Mucosa of rectum (tissue), 2 donors: Measurements from ENCODE around the gene HS3ST3A1.

Experiments used
- H3K27ac ChIP-seq, 2 donors: one replicate each; pipeline ENCODE4 v1.7.0; 2013; ENCODE audit warnings: inconsistent platforms in 2 of 2, low read depth in 2 of 2, low read length in 2 of 2
- H3K27me3 ChIP-seq, 2 donors: one replicate each; pipeline ENCODE4 v1.7.0; 2013; ENCODE audit warnings: low read length in 2 of 2; ENCODE audit not compliant: control insufficient read depth in 2 of 2, insufficient read depth in 2 of 2
- H3K36me3 ChIP-seq, 2 donors: one replicate each; pipeline ENCODE4 v1.7.0; 2013; ENCODE audit warnings: low read length in 2 of 2; ENCODE audit not compliant: control insufficient read depth in 2 of 2, insufficient read depth in 2 of 2
- H3K4me1 ChIP-seq, 2 donors: one replicate each; pipeline ENCODE4 v1.7.0; 2013; ENCODE audit warnings: low read length in 2 of 2, mild to moderate bottlenecking in 1 of 2; ENCODE audit not compliant: control insufficient read depth in 2 of 2, insufficient read depth in 2 of 2
- H3K4me3 ChIP-seq, 2 donors: one replicate each; pipeline ENCODE4 v1.7.0; 2013; ENCODE audit warnings: low read length in 2 of 2
- H3K9ac ChIP-seq, 2 donors: one replicate each; pipeline ENCODE4 v1.7.0; 2013; ENCODE audit warnings: low read length in 2 of 2, low read depth in 1 of 2, mild to moderate bottlenecking in 1 of 2
- H3K9me3 ChIP-seq, 2 donors: one replicate each; pipeline ENCODE4 v1.7.0; 2013; ENCODE audit warnings: low read length in 2 of 2; ENCODE audit not compliant: control insufficient read depth in 2 of 2
- donor health status: healthy.
- donor health status: Normal muscosa, but diverticular disease.

HS3ST3A1 gene

GRCh38 chr17:13592427-13592826, 9.3 kb downstream of the HS3ST3A1 start:
- Histone ChIP-seq H3K27ac (no peak overlapping the region), H3K9me3 (no peaks in the 10 kb centered on the region)

DNA sequence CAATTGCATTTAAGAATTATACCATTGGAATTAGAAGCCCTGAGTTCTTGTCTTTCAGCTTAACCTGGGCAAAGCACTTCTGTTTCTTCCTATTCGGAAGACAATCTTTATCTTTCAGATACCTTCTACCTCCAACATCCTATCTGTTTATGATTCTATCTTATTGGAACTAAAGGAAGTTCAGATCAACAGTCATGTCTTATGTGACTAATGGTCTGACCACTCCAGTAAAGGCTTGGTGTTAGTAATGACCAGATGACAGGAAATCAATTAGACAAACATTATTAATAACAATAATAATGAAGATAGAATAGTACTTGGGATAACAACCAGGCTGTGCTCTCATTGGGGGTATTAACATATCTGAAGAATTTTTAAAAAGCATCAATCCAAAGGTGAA, 11.3 kb downstream of the HS3ST3A1 start:
- no peak overlapping the region for H3K9ac ChIP-seq
- H3K27me3 ChIP-seq, result no peaks in the 10 kb centered on the region
- no peaks in the 10 kb centered on the region for H3K9me3 ChIP-seq
- no peak overlapping the region for H3K27ac ChIP-seq
- no peak overlapping the region for H3K4me3 ChIP-seq
- H3K4me1 ChIP-seq, result no peaks in the 10 kb centered on the region
- no peaks in the 10 kb centered on the region for H3K36me3 ChIP-seq

More at GRCh38 chr17:13592427-13592826, 9.3 kb downstream of the HS3ST3A1 start:
- Histone ChIP-seq H3K27me3 (peaks cover 2 to 6% of the 10 kb centered on the region in 2 donors), H3K4me1 (no peaks in the 10 kb centered on the region), H3K36me3 (no peaks in the 10 kb centered on the region), H3K4me3 (no peak overlapping the region), H3K9ac (no peak overlapping the region)

DNA sequence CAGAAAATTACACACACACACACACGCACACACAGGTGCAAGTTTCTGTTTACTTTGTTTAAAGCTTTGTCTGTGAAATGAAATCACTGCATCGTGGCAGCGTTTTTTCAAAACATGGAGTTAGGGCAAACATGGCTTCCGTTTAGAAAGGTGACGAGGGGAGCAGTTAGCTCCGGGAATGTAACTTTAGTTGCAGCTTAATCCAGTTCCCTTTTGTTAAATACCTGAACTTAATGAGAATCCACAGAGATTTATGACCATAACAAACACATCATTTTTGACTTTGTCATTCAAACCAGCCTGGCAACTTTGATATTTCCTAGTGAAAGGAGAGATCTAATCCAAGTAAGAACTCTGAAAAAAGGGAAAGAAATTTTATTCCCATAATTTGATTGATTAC, 12.1 kb downstream of the HS3ST3A1 start:
- Histone ChIP-seq H3K9ac (no peak overlapping the region), H3K27ac (no peak overlapping the region)

DNA sequence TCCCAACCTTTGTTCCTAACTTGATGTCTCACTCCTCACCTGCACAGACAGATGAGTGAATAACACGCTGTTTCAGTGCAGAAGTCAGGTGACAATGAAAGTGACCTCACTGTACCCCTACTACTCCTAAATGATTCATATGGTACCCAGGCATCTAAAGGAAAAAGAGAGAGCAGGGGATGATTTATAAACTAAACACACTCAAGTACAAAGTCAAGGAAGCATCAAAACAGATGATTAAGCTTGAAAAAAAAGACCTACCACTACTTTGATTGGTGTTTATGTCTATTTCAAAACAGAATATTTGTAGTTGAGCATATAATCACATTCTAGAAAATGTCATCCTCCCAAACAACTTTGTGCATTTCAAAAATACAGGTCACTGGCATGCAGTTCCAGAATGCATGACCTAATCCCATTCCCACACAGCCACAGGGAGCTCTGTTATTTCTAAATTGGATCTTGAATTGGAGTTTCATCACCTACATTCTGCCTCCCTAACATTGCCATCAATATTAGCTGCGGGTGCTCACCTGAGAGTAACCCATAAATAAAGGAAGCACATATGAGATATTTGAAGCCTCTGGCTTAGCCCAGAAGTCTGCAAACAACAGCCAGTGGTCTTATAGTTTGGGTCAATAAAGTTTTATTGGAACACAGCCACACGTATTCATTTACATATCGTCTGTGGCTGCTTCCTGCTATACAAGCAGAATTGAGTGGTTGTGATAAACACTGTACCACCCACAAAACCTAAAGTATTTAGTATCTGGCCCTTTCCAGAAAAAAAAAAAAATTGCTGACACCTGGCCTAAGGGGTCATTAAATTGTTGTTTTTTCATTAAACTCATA, 14.0 kb downstream of the HS3ST3A1 start:
- no peak overlapping the region for H3K27ac ChIP-seq
- no peaks in the 10 kb centered on the region for H3K9me3 ChIP-seq
- no peak overlapping the region for H3K4me3 ChIP-seq
- no peaks in the 10 kb centered on the region for H3K4me1 ChIP-seq
- H3K9ac ChIP-seq, result no peak overlapping the region
- H3K27me3 ChIP-seq, result no peaks in the 10 kb centered on the region
- H3K36me3 ChIP-seq, result no peaks in the 10 kb centered on the region

More for the DNA sequence above, 12.1 kb downstream of the HS3ST3A1 start:
- no peaks in the 10 kb centered on the region for H3K4me1 ChIP-seq
- H3K36me3 ChIP-seq, result no peaks in the 10 kb centered on the region
- no peaks in the 10 kb centered on the region for H3K9me3 ChIP-seq
- H3K27me3 ChIP-seq, result no peaks in the 10 kb centered on the region
- no peak overlapping the region for H3K4me3 ChIP-seq

GRCh38 chr17:13584701-13585080, 17.0 kb downstream of the HS3ST3A1 start:
- H3K4me1 ChIP-seq, result no peaks in the 10 kb centered on the region
- H3K36me3 ChIP-seq, result no peaks in the 10 kb centered on the region
- no peak overlapping the region for H3K27ac ChIP-seq
- H3K9ac ChIP-seq, result no peak overlapping the region
- H3K4me3 ChIP-seq, result no peak overlapping the region
- H3K9me3 ChIP-seq, result no peaks in the 10 kb centered on the region
- H3K27me3 ChIP-seq, result no peaks in the 10 kb centered on the region

GRCh38 chr17:13583996-13584700, 17.6 kb downstream of the HS3ST3A1 start:
- Histone ChIP-seq H3K4me3 (no peak overlapping the region), H3K27me3 (no peaks in the 10 kb centered on the region), H3K9me3 (no peaks in the 10 kb centered on the region), H3K36me3 (no peaks in the 10 kb centered on the region), H3K9ac (no peak overlapping the region), H3K4me1 (no peaks in the 10 kb centered on the region), H3K27ac (no peak overlapping the region)

DNA sequence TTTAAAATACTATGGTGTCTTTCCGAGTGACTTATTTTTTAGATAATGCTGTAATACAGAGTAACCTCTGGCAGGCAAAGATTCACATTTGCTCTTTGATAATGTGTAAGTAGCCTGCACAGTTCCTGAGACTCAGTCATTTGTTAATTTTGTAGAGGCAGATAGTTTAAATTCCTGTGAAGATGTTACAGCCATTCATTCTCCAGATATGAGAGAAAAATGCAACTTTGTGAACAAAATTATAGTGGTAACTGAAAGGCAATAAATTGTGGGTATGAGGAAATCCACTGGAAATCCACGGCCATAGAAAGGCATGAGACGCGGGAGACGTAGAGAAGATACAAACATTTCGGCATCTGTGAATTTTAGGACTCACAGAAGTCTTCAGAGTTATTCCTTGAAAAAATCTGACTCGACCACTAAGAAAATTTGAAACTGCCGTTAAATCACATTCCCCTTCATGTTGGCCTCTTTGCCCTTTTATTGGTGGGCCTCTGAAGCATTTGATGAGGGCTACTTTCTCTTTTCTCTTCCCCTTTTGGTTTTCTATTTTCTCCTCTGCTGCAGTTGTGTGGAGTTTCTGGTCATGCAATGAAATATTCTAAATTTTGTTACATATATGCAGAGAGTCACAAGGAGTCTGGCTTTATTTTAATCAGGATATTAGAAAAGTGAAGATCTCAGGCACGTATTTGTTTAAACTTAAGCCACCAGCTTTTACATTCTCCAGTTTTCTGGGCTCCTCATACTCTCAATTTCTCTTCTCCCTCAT, 18.8 kb downstream of the HS3ST3A1 start:
- H3K36me3 ChIP-seq, result no peaks in the 10 kb centered on the region
- no peaks in the 10 kb centered on the region for H3K27me3 ChIP-seq
- H3K4me3 ChIP-seq, result no peak overlapping the region
- no peak overlapping the region for H3K27ac ChIP-seq
- no peaks in the 10 kb centered on the region for H3K4me1 ChIP-seq
- H3K9me3 ChIP-seq, result no peaks in the 10 kb centered on the region
- H3K9ac ChIP-seq, result no peak overlapping the region

GRCh38 chr17:13581925-13582324, 19.8 kb downstream of the HS3ST3A1 start:
- Histone ChIP-seq H3K4me3 (no peak overlapping the region), H3K36me3 (no peaks in the 10 kb centered on the region), H3K9me3 (no peaks in the 10 kb centered on the region), H3K4me1 (no peaks in the 10 kb centered on the region), H3K9ac (no peak overlapping the region), H3K27me3 (no peaks in the 10 kb centered on the region), H3K27ac (no peak overlapping the region)

DNA sequence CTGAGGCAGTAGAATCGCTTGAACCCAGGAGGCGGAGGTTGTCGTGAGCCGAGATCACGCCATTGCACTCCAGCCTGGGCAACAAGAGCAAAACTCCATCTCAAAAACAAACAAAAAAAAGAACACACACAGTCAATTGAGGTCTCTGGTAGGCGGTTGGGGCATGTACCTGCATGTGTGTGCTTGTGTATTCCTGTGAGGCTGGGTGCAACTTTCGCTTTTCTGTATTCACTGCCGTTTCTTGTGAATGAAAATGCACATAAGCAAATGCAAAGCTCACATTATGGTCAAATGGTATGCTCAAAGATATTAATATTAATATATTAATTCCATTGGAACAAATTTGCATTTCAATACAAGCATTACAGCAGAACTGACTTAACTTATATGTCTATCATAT, 20.9 kb downstream of the HS3ST3A1 start:
- Histone ChIP-seq H3K27me3 (no peaks in the 10 kb centered on the region), H3K4me3 (no peak overlapping the region), H3K9ac (no peak overlapping the region), H3K36me3 (no peaks in the 10 kb centered on the region), H3K27ac (no peak overlapping the region), H3K4me1 (no peaks in the 10 kb centered on the region), H3K9me3 (no peaks in the 10 kb centered on the region)
